HG02885 (cell line): ENCODE data around the gene PRKAR2A.
"Not testable (repeated sequence)": the region's sequence is repeated elsewhere in the genome, so short reads cannot be mapped to it uniquely, and the experiment has no call there.

ENCODE experiments used
- ATAC-seq: cut with Tn5 transposase; IDR thresholded peaks from one replicate; pipeline ENCODE4 v1.9.1; 2021; ENCODE audit warnings: mild to moderate bottlenecking; ENCODE audit not compliant: unreplicated experiment, poor library complexity

The PRKAR2A gene

DNA sequence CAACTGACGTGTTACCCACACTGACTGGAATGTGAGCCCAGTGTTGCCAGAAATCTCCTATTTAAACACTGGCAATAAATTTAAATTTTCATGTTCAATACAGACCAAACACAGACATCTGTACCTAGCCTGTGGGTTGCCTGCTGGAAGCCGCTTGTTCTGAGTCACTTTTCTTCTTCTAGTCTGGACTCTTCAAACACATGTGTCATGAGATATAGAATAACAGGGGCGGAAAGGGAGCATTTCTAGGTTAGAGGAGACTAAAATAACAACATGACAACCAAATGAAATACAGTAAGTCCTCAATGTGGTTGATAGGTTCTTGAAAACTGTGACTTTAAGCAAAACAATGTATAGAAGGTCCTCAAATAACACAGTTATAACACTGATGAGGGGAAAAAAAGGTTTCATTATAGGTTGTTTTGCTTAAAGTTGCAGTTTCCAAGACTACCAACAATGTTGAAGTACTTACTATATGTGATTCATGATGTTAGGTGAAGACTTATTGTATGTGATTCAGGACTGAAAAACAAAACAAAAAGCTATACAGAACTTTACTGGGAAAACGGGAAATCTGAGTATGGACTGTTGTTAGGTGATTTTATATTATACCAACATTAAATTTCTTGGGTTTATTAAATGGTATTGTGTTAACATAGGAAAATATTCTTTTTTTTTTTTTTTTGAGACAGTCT lies 63.1 kb downstream of the PRKAR2A start:
- ATAC-seq = no peak

DNA sequence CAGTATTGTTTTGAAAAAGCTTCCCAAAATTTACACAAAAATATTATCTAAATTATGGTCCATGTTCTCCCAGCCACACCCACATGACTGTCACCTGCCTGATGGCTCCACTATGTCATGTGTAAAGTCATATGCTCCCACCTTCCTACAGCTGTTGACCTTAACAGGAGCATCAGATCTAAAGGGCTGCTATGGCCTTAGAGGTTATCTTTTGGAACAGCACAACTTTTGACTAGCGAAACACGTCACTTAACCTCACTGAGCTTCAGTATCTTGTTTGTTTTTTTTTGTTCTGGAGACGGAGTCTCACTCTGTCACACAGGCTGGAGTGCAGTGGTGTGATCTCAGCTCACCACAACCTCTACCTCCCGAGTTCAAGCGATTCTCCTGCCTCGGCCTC lies 64.4 kb downstream of the PRKAR2A start:
- no peak for ATAC-seq

DNA sequence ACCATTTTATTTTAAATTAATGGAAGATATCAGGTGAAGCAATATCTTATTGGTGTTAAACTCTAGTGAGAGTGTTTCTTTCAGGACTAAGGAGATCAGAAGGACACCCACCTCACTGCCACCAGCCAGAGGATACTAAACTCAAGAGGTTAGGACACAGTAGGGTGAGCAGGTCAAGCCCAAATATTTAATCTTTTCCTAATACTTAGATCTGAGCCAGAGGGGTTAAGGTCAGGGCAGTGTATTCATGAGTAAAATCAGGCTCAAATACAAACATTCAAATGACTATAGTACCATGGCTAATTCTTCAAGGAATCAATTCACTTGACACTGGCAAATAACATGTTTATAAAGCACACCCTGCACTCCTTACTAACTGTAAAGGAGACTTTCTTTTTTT lies 65.6 kb downstream of the PRKAR2A start:
- ATAC-seq = no peak

DNA sequence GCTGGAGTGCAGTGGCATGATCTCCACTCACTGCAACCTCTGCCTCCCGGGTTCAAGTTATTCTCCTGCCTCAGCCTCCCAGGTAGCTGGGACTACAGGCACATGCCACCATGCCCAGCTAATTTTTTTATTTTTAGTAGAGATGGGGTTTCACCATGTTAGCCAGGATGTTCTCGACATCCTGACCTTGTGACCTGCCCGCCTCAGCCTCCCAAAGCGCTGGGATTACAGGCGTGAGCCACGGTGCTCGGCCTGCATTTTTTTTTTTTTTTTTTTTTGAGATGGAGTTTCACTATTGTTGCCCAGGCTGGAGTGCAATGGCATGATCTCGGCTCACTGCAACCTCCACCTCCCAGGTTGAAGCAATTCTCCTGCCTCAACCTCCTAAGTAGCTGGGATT lies 69.1 kb downstream of the PRKAR2A start:
- not testable (repeated sequence) for ATAC-seq

DNA sequence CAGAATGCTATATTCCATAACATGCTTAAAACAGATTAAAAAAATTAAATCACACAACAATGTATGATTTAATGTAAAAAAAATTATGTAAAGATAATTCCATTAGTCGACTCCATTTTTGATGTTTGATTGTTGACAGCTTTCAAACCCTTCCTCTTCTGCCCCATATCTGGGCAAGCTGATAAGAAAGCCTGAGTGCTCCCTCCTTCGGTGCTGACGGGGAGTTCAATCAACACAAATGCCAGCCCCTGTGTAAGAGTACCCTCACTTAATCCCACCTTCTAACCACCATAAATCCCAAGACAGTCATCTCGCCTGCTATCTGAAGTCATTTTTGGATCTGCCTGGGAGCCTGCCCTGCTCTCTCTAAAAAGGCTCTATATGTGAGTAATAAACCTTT lies 70.8 kb downstream of the PRKAR2A start:
- no peak for ATAC-seq

DNA sequence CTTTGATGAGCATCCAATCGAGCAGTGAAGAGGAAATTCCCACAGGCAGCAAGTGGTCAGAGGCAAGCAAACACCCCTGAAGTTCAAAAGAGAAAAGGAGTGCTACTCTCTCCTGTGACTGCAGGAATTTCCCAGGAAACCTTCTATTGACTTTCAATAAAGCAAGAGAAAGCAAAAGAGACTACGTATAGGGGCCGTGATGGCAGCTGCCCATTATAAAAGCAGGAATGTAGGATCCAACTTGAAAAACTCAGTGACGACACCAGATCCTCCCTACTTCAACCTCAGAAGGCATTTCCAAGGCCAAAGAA lies 77.5 kb downstream of the PRKAR2A start:
- ATAC-seq = no peak

DNA sequence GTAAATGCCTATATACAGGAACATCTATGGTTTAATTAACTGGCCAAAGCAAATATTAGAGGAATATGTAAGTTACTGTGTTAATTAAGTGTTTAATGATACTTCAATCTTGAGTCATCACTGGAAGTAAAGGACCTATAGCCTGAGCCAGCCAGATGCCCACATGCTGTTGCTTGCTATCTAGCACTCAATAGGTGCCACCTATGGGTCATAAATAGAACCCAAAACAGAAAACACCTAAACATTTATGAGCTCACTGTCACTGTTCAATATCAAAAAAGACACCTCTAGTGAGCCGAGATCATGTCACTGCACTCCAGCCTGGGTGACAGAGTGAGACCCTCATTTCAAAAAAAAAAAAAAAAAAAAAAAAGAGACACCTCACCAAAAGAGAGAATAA lies 82.3 kb downstream of the PRKAR2A start:
- ATAC-seq = no peak

DNA sequence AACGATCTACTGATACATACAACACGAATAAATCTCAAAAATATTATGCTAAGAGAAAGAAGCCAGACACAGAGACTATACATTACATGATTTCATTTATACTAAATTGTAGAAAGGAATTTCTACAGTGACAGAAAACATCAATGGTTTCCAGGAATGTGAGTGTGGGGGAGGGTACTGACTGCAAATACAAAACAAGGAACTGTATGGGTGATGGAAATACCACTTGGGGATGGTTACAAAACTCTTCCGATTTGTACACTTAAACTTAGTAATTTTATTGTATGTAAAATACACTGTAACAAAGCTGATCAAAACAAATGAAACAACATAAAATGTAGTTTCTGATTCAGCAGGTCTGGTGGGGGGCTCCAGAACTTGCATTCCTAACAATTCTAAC lies 84.9 kb downstream of the PRKAR2A start:
- ATAC-seq = no peak

DNA sequence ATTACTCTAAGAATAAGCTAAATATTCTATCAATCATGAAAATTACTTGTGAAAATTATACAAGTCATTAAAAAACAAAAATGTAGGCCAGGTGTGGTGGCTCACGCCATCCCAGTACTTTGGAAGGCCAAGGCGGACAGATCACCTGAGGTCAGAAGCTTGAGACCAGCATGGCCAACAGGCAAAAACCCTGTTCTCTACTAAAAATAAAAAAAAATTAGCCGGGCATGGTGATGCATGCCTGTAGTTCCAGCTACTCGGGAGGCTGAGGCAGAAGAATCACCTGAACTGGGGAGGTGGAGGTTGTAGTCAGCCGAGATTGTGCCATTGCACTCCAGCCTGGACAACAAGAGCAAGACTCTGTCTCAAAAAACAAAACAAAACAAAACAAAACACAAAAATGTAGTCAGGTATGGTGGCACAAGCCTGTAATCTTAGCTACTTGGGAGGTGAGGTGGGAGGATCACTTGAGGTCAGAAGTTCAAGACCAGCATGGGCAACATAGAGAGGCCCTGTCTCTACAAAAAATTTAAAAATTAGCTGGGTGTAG lies 87.6 kb downstream of the PRKAR2A start:
- ATAC-seq = not testable (repeated sequence)

DNA sequence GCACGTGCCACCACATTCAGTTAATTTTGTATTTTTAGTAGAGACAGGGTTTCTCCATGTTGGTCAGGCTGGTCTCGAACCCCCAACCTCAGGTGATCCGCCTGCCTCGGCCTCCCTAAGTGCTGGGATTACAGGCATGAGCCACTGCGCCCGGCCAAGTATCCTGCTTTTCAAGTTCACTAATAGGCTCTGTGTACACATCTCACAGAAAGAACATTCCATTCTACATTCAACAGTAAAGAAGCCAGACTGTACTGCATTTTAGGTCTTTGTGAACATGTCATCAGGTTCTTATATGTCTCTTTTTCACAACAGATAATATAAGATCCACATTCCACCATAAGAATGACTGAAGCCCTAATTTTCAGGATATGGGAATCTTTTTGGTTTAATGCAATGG lies 88.1 kb downstream of the PRKAR2A start:
- ATAC-seq = not testable (repeated sequence)

DNA sequence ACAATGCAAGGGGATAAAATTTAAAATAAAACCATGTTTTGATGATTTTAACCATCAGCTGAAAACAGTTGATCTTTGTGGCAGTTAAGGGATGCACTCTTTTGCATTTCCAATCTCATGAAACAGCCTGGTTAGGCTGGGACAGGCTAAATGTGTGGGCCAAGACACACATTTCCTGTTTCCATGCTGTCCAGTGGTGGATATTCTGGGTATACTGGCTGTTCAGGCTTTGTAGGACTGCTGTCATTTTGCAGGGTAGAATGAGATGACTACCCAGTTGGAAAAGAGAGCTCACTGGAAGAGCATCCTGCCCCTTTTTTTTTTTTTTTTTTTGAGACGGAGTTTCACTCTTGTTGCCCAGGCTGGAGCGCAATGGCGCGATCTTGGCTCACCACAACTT lies 88.6 kb downstream of the PRKAR2A start:
- no peak for ATAC-seq

DNA sequence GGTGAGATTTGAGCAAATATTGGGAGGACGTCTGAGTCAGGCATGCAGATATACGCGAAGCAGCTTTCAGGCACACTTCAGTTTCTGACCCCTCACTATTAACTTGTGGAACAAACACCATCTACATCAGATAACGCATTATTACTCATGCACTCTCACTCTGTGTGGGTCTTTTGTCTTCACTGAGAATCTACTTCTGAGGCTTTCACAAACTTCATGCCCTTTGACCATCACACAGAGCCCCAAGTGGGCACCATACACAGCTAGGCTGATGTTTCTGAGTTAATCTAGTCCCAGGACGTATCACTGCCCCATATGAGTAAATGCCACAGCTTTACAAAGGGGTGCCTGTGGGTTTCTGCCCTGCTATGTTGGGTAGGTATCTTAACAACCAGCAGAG lies 91.0 kb downstream of the PRKAR2A start:
- ATAC-seq = no peak

DNA sequence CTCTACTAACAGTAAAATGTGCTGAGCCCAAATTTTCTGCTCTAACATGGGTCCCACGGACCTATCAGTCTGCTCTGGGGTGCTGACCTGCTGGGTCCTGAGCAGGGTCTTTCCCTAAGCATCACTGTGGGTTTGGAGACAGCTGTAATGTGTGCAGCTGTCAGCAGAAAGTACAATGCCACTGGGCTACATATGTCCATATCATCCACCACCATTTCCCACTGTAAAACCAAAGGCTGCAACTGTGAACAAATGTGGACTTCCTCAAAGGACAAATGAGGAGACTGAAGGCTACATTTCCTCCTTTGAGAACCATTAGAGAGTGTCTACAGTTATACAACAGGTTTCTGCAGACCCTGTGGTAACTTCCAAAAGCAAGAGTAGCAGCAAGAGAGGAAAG lies 96.8 kb downstream of the PRKAR2A start:
- ATAC-seq = no peak

DNA sequence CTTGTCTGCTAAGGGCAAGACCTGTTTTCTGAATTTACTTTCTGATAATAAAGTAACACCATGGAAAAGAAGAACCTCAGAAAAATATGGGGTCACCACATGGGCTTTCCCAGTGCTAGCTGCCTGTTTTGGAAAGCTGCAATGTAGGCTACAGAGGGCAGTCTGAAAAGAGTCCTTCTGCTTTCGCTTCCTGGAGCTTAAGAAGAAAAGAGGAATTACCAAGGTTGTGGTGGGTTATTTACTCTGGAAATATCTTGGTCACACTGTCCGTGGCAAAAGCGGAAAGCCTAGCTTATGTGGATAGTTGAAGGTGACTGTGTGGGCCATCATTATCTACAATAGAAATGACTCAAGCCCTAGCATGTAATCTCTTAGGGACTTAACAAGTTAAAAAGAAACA lies 98.9 kb downstream of the PRKAR2A start:
- ATAC-seq = no peak

DNA sequence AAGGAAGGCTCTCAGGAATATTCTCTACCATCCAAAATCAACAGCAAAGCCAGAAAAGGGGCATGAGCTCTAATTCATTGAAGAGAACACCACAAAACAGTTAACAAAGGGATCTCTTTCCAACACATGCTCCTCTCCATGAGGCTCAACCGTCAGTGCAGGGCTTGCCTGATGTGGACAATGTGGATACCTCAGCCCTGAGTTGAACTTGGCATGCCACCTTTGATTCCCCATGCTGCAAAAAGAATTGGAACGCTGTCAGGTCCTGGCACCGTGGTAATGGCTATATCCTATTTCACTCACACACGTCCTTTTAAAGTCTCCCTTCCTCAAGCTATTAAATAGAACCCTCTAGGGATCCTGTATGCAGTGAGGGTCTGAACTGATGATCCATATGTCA lies 100.0 kb downstream of the PRKAR2A start:
- ATAC-seq = no peak

DNA sequence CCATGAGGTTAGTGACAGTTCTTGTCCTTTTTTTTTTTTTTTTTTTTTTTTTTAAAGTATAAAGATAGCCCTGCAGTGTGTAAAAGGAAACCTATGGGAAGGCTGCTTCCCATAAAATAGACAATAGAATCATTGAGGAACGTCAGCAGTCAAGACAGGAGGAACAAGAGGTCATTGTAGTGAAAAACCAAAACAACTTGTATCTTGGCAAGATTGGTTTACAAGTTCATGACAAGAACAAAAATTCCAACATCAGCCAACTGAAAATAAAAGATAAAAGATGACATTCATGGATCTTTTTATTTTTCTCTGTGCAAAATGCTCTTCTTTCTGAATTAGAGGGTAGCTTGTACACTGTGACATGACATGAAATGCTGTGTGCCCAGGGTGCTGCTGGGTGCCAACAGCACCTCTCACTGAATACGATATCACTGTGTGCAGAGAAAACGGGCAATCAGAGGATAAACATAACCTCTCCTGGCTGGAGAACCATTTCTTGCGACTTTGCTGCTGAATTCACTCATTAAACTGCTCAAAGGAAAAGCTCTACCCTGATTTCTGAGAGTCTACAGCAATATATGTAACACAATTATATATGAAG lies 100.6 kb downstream of the PRKAR2A start:
- ATAC-seq = no peak

DNA sequence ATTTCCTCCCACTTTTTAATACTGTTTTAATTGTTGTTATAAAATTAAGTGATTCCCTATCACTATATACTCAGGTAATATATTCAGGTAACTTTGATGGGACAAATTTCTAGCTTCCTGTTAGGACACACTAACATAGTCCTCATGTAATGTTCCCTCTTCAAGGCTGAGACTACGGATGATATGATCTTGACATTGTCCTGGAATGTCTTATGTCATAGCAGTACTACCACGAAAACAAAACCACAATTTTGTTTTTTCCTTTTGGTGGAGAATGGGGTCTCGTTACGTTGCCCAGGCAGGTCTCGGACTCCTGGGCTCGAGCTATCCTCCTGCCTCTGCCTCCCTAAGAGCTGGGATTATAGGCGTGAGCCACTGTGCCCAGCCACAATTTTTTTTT lies 103.9 kb downstream of the PRKAR2A start:
- ATAC-seq = no peak

DNA sequence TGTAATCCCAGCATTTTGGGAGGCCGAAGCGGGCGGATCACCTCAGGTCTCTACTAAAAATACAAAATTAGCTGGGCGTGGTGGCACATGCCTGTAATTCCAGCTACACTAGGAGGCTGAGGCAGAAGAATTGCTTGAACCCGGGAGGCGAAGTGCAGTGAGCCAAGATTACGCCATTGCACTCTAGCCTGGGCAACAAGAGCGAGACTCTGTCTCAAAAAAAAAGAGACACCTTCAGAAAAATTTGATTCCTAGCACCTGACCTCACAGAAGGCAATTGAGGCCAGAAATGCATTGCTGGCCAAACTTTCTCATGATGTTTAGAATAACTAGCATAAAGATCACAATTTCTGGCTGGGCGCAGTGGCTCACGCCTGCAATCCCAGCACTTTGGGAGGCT lies 106.4 kb downstream of the PRKAR2A start:
- not testable (repeated sequence) for ATAC-seq

DNA sequence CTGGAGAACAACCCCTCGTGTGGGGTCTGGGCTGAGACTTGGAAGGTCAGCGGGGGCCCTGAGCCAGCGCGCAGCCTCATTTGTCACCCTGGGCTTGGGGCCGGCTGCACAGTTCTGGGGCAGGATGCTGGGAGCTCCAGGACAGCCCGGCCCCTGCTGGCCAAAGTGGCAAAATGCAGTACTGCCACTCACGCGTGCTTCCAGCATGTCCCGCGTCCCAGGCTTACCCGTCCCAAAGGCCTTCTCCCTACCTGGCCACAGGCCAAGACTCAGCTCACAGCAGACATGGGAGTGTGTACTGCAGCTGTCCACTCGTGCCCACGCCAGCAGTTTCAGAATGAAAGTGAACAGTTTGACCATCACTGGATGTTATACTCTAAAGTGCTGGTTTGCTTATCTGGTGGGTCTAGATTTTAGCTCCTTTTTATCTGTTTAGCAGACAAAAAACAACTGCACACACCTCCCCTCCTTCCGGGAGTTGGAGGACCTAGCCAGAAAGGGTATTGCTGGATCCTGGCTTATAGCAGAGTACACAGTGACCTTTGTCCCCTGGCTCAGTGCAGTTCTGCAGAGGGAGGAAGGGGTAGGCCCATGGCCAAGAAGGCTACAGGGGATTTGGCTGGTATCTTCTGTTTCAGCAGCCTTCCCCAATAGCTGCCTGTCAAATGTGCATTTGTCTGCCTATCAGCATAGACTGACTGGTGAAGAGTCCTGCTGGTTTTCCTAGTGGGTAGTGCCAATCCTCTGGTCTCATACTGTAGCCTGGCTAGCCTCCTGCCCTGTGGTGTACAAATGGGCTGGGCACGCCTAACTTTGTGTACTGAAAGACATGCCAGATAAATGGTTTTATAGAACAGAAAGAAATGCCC lies 107.5 kb downstream of the PRKAR2A start:
- ATAC-seq = peak; percentile 77

DNA sequence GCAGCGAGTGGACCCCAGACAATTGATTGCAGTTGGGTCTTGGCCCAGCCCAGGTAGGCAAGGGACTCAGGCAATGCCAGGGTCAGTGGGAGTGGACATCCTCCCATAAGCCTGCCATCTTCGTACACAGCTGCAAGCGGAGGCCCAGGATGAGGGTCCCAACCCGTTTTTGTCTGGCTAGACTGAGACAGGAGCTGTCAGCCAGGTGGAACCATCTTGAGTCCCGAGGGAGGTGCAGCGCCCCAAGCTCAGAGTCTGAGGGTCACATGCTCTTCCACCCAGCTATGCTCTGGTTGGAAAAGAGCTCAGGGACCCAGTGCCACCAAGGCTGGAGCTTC lies 108.1 kb downstream of the PRKAR2A start:
- ATAC-seq = no peak

DNA sequence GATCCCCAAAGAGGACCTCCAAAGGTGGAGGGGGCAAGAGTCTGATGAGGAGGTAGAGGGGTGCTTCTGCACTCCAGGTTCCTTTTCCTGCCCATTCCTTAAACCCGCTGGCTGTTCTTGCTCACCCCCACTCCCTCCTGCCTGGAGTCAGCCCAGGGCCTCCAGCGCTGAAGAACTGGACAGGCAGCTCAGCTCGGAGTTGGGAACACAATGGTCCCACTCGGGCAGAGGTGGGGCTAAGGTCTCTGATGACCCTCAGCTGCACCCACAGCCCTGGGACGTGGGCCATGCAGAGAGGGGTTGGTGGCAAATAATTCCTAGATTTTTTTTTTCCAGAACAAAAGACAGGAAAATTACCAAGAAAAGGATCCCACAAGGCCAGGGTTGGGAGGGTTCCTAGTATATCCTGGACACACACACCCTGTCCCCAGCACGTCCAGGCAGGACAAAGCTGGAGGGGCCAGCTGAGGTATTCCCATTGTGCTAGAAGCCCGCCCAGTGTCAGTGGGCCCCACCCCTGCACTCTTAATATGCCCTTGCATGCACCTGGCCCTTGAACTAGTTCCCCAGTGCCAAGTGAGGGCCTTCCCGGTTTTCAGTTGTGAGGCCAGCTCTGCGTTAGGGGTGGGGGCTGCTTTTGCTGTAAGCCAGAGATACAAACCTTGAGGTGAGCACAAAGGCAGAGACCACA lies 108.6 kb downstream of the PRKAR2A start:
- no peak for ATAC-seq
